ENCODE results near the gene NOP53. TPM values are rescaled to one million over a fixed set of nuclear protein-coding genes. Genes with fewer than 3 reads are reported as not detected.

NOP53 gene
- total and polyA plus RNA-seq, 9 of the 15 experiments (the other 6 are each of a cell fraction or from before 2014, with no cell fraction given), result 6.5 to 274 (median 145) TPM

DNA sequence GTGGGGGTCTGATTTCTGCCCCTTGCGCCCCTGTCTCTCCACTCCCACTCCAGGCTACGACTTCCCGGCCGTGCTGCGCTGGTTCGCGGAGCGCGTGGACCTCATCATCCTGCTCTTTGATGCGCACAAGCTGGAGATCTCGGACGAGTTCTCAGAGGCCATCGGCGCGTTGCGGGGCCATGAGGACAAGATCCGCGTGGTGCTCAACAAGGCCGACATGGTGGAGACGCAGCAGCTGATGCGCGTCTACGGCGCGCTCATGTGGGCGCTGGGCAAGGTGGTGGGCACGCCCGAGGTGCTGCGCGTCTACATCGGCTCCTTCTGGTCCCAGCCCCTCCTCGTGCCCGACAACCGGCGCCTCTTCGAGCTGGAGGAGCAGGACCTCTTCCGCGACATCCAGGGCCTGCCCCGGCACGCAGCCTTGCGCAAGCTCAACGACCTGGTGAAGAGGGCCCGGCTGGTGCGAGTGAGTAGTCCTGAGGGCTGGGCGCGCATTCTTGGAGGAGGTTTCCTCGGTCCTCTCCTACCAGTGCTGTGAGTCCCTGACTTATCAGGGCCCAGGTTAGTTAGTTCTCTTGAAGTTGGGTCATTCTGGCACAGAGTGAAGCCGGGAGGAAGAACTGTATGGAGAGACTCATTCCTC lies 19.5 kb upstream of the NOP53 start:
- TF ChIP-seq POLR2G (IDR thresholded peaks at IDR 0.05; ENCODE audit: low read depth, low read length) (peak; percentile 67), PKNOX1 (IDR thresholded peaks at IDR 0.05) (no peak), SPI1 (IDR thresholded peaks at IDR 0.05; ENCODE audit: borderline replicate concordance, low read depth, low read length) (no peak), SNRNP70 (optimal IDR thresholded peaks at IDR 0.05; ENCODE audit: low read depth, low read length) (no peak), ZBTB33 (CRISPR knock-in tag; IDR thresholded peaks at IDR 0.05) (peak; percentile 91), PRPF4 (IDR thresholded peaks at IDR 0.05; ENCODE audit: insufficient read depth, low read depth, low read length, poor library complexity, severe bottlenecking) (peak; percentile 27), RBFOX2 (IDR thresholded peaks at IDR 0.05; ENCODE audit: low read depth, low read length) (peak; percentile 62)
- TF ChIP-seq, protein P1, sequence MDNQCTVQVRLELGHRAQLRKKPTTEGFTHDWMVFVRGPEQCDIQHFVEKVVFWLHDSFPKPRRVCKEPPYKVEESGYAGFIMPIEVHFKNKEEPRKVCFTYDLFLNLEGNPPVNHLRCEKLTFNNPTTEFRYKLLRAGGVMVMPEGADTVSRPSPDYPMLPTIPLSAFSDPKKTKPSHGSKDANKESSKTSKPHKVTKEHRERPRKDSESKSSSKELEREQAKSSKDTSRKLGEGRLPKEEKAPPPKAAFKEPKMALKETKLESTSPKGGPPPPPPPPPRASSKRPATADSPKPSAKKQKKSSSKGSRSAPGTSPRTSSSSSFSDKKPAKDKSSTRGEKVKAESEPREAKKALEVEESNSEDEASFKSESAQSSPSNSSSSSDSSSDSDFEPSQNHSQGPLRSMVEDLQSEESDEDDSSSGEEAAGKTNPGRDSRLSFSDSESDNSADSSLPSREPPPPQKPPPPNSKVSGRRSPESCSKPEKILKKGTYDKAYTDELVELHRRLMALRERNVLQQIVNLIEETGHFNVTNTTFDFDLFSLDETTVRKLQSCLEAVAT (IDR thresholded peaks at IDR 0.05), result peak in 1 of 2 experiments; percentile 43; a peak in 1 of 4 replicates
- no TSS peak for BruUV-seq (replicated peaks)
- ChIA-PET CTCF (ENCODE audit: low intra/inter-chr PET ratio) (no interaction called here), POLR2A (interaction anchor here (0.8 to 1.6 kb wide), 2 partner anchors 20 to 61 kb away, joined by 3 to 4 read pairs; partner anchors contain the start of gene NOP53)
- H3K36me3 ChIP-seq (ENCODE audit: control insufficient read depth, insufficient read depth, low read length), result peaks cover 32% of the 10 kb centered on the region; the same call in 2 of the 3 replicates
- H3K79me2 ChIP-seq (ENCODE audit: control insufficient read depth, insufficient read depth, low read length), result peaks cover 5% of the 10 kb centered on the region; the same call in 2 of the 3 replicates
- ATAC-seq, result no peak
- intact Hi-C loops (cut with micrococcal nuclease) (no loop called here), in situ Hi-C loops (cut with MboI) (no loop called here)
- H3K9me1 ChIP-seq (ENCODE audit: control insufficient read depth, insufficient read depth, low read length), result peaks cover 2% of the 10 kb centered on the region
- no peaks in the 10 kb centered on the region; a peak in 1 of 5 replicates for H3K27me3 ChIP-seq (ENCODE audit: control insufficient read depth in 2 of 2, insufficient read depth in 2 of 2, low read length in 2 of 2)
- H3K4me3 ChIP-seq, result no peak overlapping the region
- 91% methylated on average over 37 of the region's 48 CpGs for WGBS (ENCODE audit: insufficient coverage, low coverage, missing lambda C conversion rate)
- peaks cover 19 to 45% of the 10 kb centered on the region in 2 experiments; a peak in 4 of 5 replicates for H3K4me1 ChIP-seq (replicated peaks in 1 of 2; ENCODE audit: control insufficient read depth in 2 of 2, insufficient read depth in 2 of 2, low read length in 2 of 2)
- no peaks in the 10 kb centered on the region for H3K9me3 ChIP-seq (replicated peaks; ENCODE audit: control insufficient read depth, insufficient read depth, low read depth, low read length)
- H2AFZ ChIP-seq (ENCODE audit: low read depth, low read length), result no peak overlapping the region
- no peaks in the 10 kb centered on the region for H4K20me1 ChIP-seq (replicated peaks; ENCODE audit: control insufficient read depth, insufficient read depth, low read length)
- no peak for FAIRE-seq
- H3K27ac ChIP-seq (ENCODE audit: extremely low read depth, low read depth, low read length), result no peak overlapping the region; the same call in 2 of the 3 replicates
- H3K4me2 ChIP-seq (ENCODE audit: insufficient read depth, low read length), result no peak overlapping the region
- no peak overlapping the region; a peak in 1 of 4 replicates for H3K9ac ChIP-seq (ENCODE audit: insufficient read depth in 1 of 2, low read depth in 2 of 2, low read length in 2 of 2)
- no peak for DNase-seq (ENCODE audit: extremely low read depth in 1 of 4, low spot score in 3 of 4)
